CD14-positive monocyte (primary cell): ENCODE results near the gene SLC1A2. TPM values are rescaled to one million over a fixed set of nuclear protein-coding genes. Genes with fewer than 3 reads are reported as not detected.

ENCODE experiments used
- DNase-seq, 3 donors: peaks; one replicate each; pipeline ENCODE4 v3.0.0-alpha.2; 2011 to 2022
- H2AFZ ChIP-seq: 2 replicates; pipeline ENCODE4 v1.6.0; 2012; ENCODE audit warnings: mild to moderate bottlenecking, low read depth, low read length, inconsistent platforms; ENCODE audit not compliant: insufficient read depth, poor library complexity, severe bottlenecking
- H3K27ac ChIP-seq, 2 donors: 1 replicate in 1 of 2; 2 replicates in 1 of 2; pipeline ENCODE4 v1.5.1; 2012 to 2013; ENCODE audit warnings: low read length in 2 of 2, control low read depth in 1 of 2, inconsistent platforms in 1 of 2, low read depth in 1 of 2, mild to moderate bottlenecking in 1 of 2
- H3K27me3 ChIP-seq, 2 donors: one replicate each; pipeline versions ENCODE4 v1.6.0 to v1.6.1; 2011 to 2013; ENCODE audit warnings: low read length in 2 of 2; ENCODE audit not compliant: control insufficient read depth in 2 of 2, insufficient read depth in 2 of 2
- H3K36me3 ChIP-seq, 2 donors: replicated peaks in 1 of 2; 1 replicate in 1 of 2; 2 replicates in 1 of 2; pipeline versions ENCODE4 v1.5.1 to v1.6.1; 2012 to 2013; ENCODE audit warnings: low read length in 2 of 2, control low read depth in 1 of 2, inconsistent platforms in 1 of 2, mild to moderate bottlenecking in 1 of 2; ENCODE audit not compliant: insufficient read depth in 2 of 2, control insufficient read depth in 1 of 2
- H3K4me1 ChIP-seq, 2 donors: 1 replicate in 1 of 2; 2 replicates in 1 of 2; pipeline versions ENCODE4 v1.5.1 to v1.6.1; 2012 to 2013; ENCODE audit warnings: low read length in 2 of 2, control low read depth in 1 of 2, inconsistent platforms in 1 of 2, mild to moderate bottlenecking in 1 of 2, moderate library complexity in 1 of 2; ENCODE audit not compliant: insufficient read depth in 2 of 2, control insufficient read depth in 1 of 2
- H3K4me2 ChIP-seq: replicated peaks from 2 replicates; pipeline ENCODE3; 2012; ENCODE audit warnings: low read length, moderate library complexity, mild to moderate bottlenecking; ENCODE audit not compliant: poor library complexity, severe bottlenecking; ENCODE audit errors: extremely low read depth
- H3K4me3 ChIP-seq, 3 experiments: fragments of 200-600 bp in 1 of 3; sonication (generic) in 1 of 3; replicated peaks in 1 of 3; 1 replicate in 2 of 3; 2 replicates in 1 of 3; pipeline ENCODE4 v1.5.1; 2011 to 2013; ENCODE audit warnings: low read length in 3 of 3, mild to moderate bottlenecking in 3 of 3, control low read depth in 2 of 3, low read depth in 2 of 3, inconsistent platforms in 1 of 3, moderate library complexity in 1 of 3
- H3K79me2 ChIP-seq: 2 replicates; pipeline ENCODE4 v1.6.0; 2012; ENCODE audit warnings: mild to moderate bottlenecking, control low read depth, inconsistent platforms, low read length, moderate library complexity; ENCODE audit not compliant: insufficient read depth
- H3K9ac ChIP-seq: 2 replicates; pipeline ENCODE4 v1.6.0; 2017; ENCODE audit warnings: low read length, mild to moderate bottlenecking; ENCODE audit not compliant: insufficient read depth, poor library complexity, severe bottlenecking
- H3K9me3 ChIP-seq, 2 donors: replicated peaks in 1 of 2; 1 replicate in 1 of 2; 2 replicates in 1 of 2; pipeline versions ENCODE4 v1.5.1 to v1.6.1; 2012 to 2013; ENCODE audit warnings: low read length in 2 of 2, control low read depth in 1 of 2; ENCODE audit not compliant: control insufficient read depth in 1 of 2, insufficient read depth in 1 of 2
- H4K20me1 ChIP-seq: 2 replicates; pipeline ENCODE4 v1.6.0; 2012; ENCODE audit warnings: mild to moderate bottlenecking, low read length, control low read depth, moderate library complexity; ENCODE audit not compliant: insufficient read depth
- H3K27ac Mint-ChIP-seq, 7 donors: one replicate each; pipeline ENCODE4 v1.8.0; 2020; ENCODE audit warnings: mild to moderate bottlenecking in 7 of 7, mixed read lengths in 7 of 7, moderate library complexity in 6 of 7, inconsistent platforms in 2 of 7
- H3K27me3 Mint-ChIP-seq, 3 donors: one replicate each; pipeline ENCODE4 v1.8.0; 2021 to 2022; ENCODE audit warnings: low read depth in 3 of 3, mild to moderate bottlenecking in 3 of 3, mixed read lengths in 3 of 3, moderate library complexity in 3 of 3, inconsistent platforms in 1 of 3
- H3K36me3 Mint-ChIP-seq, 2 donors: one replicate each; pipeline ENCODE4 v1.8.0; 2020; ENCODE audit warnings: mixed read lengths in 2 of 2, inconsistent platforms in 1 of 2, mild to moderate bottlenecking in 1 of 2
- H3K4me1 Mint-ChIP-seq: one replicate; pipeline ENCODE4 v1.8.0; 2020; ENCODE audit warnings: mild to moderate bottlenecking, mixed read lengths
- H3K4me3 Mint-ChIP-seq, 2 donors: one replicate each; pipeline ENCODE4 v1.8.0; 2020; ENCODE audit warnings: mild to moderate bottlenecking in 2 of 2, mixed read lengths in 2 of 2, moderate library complexity in 1 of 2
- H3K9me3 Mint-ChIP-seq, 7 donors: one replicate each; pipeline ENCODE4 v1.8.0; 2020 to 2022; ENCODE audit warnings: mixed read lengths in 7 of 7, mild to moderate bottlenecking in 6 of 7, moderate library complexity in 6 of 7, inconsistent platforms in 2 of 7
- WGBS: methylation state at CpG from one replicate; pipeline ENCODE4 v1.1.5; 2013; ENCODE audit warnings: missing lambda C conversion rate; ENCODE audit not compliant: insufficient coverage; 5-methylcytosine and 5-hydroxymethylcytosine counted together
- intact Hi-C, 2 donors: fragments of 100-400 bp; cut with micrococcal nuclease; formaldehyde crosslinking; loops; one replicate each; pipeline versions ENCODE4 v1.15.0 to v1.15.1; 2023
- polyA plus RNA-seq, 3 donors: library from polyadenylated mRNA; depleted of rRNA in 1 of 3; unstranded in 2 of 3; stranded (reverse) in 1 of 3; fragments of 300-500 nt in 2 of 3; fragments of >200 nt in 1 of 3; fragmentation: Illumina TruSeq in 2 of 3; gene quantifications; 1 replicate in 2 of 3; 2 replicates in 1 of 3; pipeline ENCODE4 v1.2.3, GENCODE V29; 2012 to 2021
- TF ChIP-seq, protein P1 (sequence below): fragments of 200-600 bp; IDR thresholded peaks from one replicate; pipeline ENCODE4 v1.8.0; 2022; ENCODE audit warnings: antibody characterized with exemption, mild to moderate bottlenecking

The SLC1A2 gene
- polyA plus RNA-seq, 3 donors, result 0.07 TPM; not detected in 2

DNA sequence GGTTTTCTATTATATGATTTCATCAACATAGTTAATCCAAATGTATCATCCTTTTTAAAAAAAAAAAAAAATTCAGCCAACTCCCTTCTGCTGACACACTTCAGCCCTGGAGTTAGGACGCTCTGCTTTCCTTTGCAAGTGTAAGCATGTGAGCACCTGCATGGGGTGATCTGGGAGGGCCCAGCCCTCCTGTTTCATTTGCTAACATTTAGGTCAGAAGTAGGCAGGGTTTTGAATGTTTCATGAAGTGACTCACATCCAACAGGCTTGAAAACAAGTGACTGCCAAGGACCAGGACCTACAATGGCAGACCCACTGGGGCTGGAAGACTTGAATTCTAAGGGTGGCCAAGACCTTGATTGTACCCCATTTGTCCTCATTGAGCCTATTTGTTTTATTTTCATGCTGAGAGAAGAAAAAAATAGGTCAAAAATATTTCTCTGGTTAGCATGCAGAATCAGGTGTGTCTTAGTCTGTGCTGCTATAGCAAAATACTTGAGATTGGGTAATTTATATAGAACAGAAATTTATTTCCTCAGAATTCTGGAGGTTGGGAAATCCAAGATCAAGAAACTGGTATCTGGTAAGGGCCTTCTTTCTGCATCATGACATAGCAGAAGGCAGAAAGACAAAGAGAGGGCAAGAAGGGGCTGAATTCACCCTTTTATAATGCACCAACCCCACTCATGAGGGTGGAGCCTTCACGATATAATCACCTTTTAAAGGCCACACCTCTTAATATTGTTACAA, 142.8 kb downstream of the SLC1A2 start:
- H3K4me1 Mint-ChIP-seq, result peaks cover 43% of the 10 kb centered on the region
- peak overlapping the region in 2 of 7 donors; percentile 7 to 26 for H3K27ac Mint-ChIP-seq
- TF ChIP-seq, protein P1, sequence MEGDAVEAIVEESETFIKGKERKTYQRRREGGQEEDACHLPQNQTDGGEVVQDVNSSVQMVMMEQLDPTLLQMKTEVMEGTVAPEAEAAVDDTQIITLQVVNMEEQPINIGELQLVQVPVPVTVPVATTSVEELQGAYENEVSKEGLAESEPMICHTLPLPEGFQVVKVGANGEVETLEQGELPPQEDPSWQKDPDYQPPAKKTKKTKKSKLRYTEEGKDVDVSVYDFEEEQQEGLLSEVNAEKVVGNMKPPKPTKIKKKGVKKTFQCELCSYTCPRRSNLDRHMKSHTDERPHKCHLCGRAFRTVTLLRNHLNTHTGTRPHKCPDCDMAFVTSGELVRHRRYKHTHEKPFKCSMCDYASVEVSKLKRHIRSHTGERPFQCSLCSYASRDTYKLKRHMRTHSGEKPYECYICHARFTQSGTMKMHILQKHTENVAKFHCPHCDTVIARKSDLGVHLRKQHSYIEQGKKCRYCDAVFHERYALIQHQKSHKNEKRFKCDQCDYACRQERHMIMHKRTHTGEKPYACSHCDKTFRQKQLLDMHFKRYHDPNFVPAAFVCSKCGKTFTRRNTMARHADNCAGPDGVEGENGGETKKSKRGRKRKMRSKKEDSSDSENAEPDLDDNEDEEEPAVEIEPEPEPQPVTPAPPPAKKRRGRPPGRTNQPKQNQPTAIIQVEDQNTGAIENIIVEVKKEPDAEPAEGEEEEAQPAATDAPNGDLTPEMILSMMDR, result no peak
- peaks cover 0 to 3% of the 10 kb centered on the region in 2 donors for H3K36me3 Mint-ChIP-seq
- Histone ChIP-seq H3K27ac (no peak overlapping the region), H3K4me1 (peaks cover 18 to 20% of the 10 kb centered on the region in 2 donors), H3K36me3 (no peaks in the 10 kb centered on the region), H3K79me2 (no peaks in the 10 kb centered on the region), H3K4me3 (no peak overlapping the region), H3K27me3 (no peaks in the 10 kb centered on the region), H3K9me3 (no peaks in the 10 kb centered on the region), H2AFZ (no peak overlapping the region), H3K9ac (no peak overlapping the region), H4K20me1 (no peaks in the 10 kb centered on the region), H3K4me2 (no peak overlapping the region)
- H3K27me3 Mint-ChIP-seq, result peaks cover 0 to 1% (median 1%) of the 10 kb centered on the region in 3 donors
- H3K9me3 Mint-ChIP-seq, result peaks cover 0 to 3% (median 0%) of the 10 kb centered on the region in 7 donors
- no CpG with 5 or more reads among the region's 2 CpGs for WGBS
- no peak for DNase-seq
- H3K4me3 Mint-ChIP-seq, result no peak overlapping the region
- intact Hi-C loops, result loop anchor here in 1 of 2 donors (10.0 kb wide), 1 partner anchor 88 kb away; no protein-coding TSS in a partner anchor

DNA sequence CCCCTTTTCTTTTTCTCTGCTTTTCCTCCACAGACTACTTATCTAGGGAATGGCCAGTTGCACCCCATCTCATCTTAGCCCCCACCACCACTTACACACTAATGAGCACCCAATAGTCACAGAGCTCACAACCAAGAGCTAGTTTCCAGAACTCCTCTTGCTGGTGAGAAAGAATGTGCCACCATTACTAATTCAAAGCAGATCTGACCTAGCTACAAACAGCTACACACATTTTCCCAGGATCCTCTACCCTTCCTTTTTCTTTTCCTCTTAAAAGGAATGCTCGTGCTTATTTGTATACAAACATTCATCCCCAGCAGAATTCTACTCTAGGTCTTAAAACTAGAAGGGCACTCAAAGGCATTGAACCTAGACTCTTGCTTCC, 143.6 kb downstream of the SLC1A2 start:
- Histone ChIP-seq H4K20me1 (no peaks in the 10 kb centered on the region), H2AFZ (no peak overlapping the region), H3K9me3 (no peaks in the 10 kb centered on the region), H3K9ac (no peak overlapping the region), H3K36me3 (no peaks in the 10 kb centered on the region), H3K4me2 (no peak overlapping the region), H3K79me2 (no peaks in the 10 kb centered on the region), H3K4me3 (no peak overlapping the region), H3K27me3 (no peaks in the 10 kb centered on the region), H3K27ac (no peak overlapping the region), H3K4me1 (peaks cover 18 to 21% of the 10 kb centered on the region in 2 donors)
- no peak for DNase-seq
- Mint-ChIP-seq H3K4me1 (peaks cover 43% of the 10 kb centered on the region), H3K27ac (peak overlapping the region in 2 of 7 donors; percentile 5 to 24), H3K36me3 (peaks cover 0 to 3% of the 10 kb centered on the region in 2 donors), H3K4me3 (no peak overlapping the region), H3K27me3 (peaks cover 0 to 1% (median 1%) of the 10 kb centered on the region in 3 donors), H3K9me3 (peaks cover 0 to 2% (median 0%) of the 10 kb centered on the region in 7 donors)
- TF ChIP-seq, protein P1, result no peak
- WGBS, result no CpG with 5 or more reads among the region's 1 CpG
- intact Hi-C loops, result loop anchor here in 1 of 2 donors (10.0 kb wide), 1 partner anchor 89 kb away; no protein-coding TSS in a partner anchor
